Mesothelial cell of epicardium (in vitro differentiated cells): ENCODE measurements around the gene KCNMB2. TPM values are rescaled to one million over a fixed set of nuclear protein-coding genes. Genes with fewer than 3 reads are reported as not detected.

ENCODE experiments used
- DNase-seq, 2 experiments: peaks; one replicate each; pipeline ENCODE4 v3.0.0; 2021; ENCODE audit warnings: low spot score in 2 of 2; ENCODE audit not compliant: unreplicated experiment in 2 of 2
- H3K27ac Mint-ChIP-seq: 2 replicates; pipeline ENCODE4 v1.8.0; 2021; ENCODE audit warnings: mixed read lengths
- H3K27me3 Mint-ChIP-seq: 2 replicates; pipeline ENCODE4 v1.8.0; 2021; ENCODE audit warnings: low read depth, mixed read lengths
- H3K36me3 Mint-ChIP-seq: 2 replicates; pipeline ENCODE4 v1.8.0; 2021; ENCODE audit warnings: mixed read lengths
- H3K4me1 Mint-ChIP-seq: 2 replicates; pipeline ENCODE4 v1.8.0; 2021; ENCODE audit warnings: mixed read lengths
- H3K4me3 Mint-ChIP-seq: 2 replicates; pipeline ENCODE4 v1.8.0; 2021; ENCODE audit warnings: mild to moderate bottlenecking, moderate library complexity, mixed read lengths
- H3K9me3 Mint-ChIP-seq: 2 replicates; pipeline ENCODE4 v1.8.0; 2021; ENCODE audit warnings: mixed read lengths
- CTCF ChIP-seq: fragments of 200-600 bp; sonication (generic); IDR thresholded peaks from one replicate; pipeline ENCODE4 v1.5.0; 2021; ENCODE audit warnings: antibody characterized with exemption; ENCODE audit not compliant: unreplicated experiment
- total RNA-seq: library from RNA; stranded (reverse); gene quantifications from 3 replicates; pipeline ENCODE4 v1.2.1, GENCODE V29; 2021

KCNMB2 gene
- total RNA-seq, 1 donor from 2014 or later: 3.9 TPM

- no peak for TF ChIP-seq CTCF
- Mint-ChIP-seq H3K4me3 (no peak overlapping the region), H3K9me3 (peaks cover 9% of the 10 kb centered on the region), H3K36me3 (peaks cover 5% of the 10 kb centered on the region), H3K27me3 (no peaks in the 10 kb centered on the region), H3K27ac (no peak overlapping the region), H3K4me1 (peaks cover 13% of the 10 kb centered on the region)
- no peak for DNase-seq
Observed at GRCh38 chr3:178827285-178827856, 291.1 kb downstream of the KCNMB2 start.

GRCh38 chr3:178833695-178834094 lies 297.5 kb downstream of the KCNMB2 start:
- TF ChIP-seq CTCF: no peak
- Mint-ChIP-seq H3K4me1 (no peaks in the 10 kb centered on the region), H3K27me3 (no peaks in the 10 kb centered on the region), H3K9me3 (peaks cover 9% of the 10 kb centered on the region), H3K4me3 (no peak overlapping the region), H3K27ac (no peak overlapping the region), H3K36me3 (peaks cover 5% of the 10 kb centered on the region)
- no peak for DNase-seq

- H3K27me3 Mint-ChIP-seq: no peaks in the 10 kb centered on the region
- H3K27ac Mint-ChIP-seq: no peak overlapping the region
- DNase-seq: no peak
- H3K4me3 Mint-ChIP-seq: no peak overlapping the region
- peaks cover 19% of the 10 kb centered on the region for H3K9me3 Mint-ChIP-seq
- TF ChIP-seq CTCF: no peak
- peaks cover 9% of the 10 kb centered on the region for H3K36me3 Mint-ChIP-seq
- no peaks in the 10 kb centered on the region for H3K4me1 Mint-ChIP-seq
Observed at GRCh38 chr3:178835033-178835432, 298.8 kb downstream of the KCNMB2 start.

- H3K27ac Mint-ChIP-seq: no peak overlapping the region
- H3K4me3 Mint-ChIP-seq: no peak overlapping the region
- H3K36me3 Mint-ChIP-seq: peaks cover 12% of the 10 kb centered on the region
- H3K9me3 Mint-ChIP-seq: peaks cover 28% of the 10 kb centered on the region
- TF ChIP-seq CTCF: no peak
- no peaks in the 10 kb centered on the region for H3K27me3 Mint-ChIP-seq
- no peaks in the 10 kb centered on the region for H3K4me1 Mint-ChIP-seq
- DNase-seq: no peak
Observed at GRCh38 chr3:178837512-178837911, 301.3 kb downstream of the KCNMB2 start.

- peaks cover 12% of the 10 kb centered on the region for H3K36me3 Mint-ChIP-seq
- H3K27me3 Mint-ChIP-seq: no peaks in the 10 kb centered on the region
- no peaks in the 10 kb centered on the region for H3K4me1 Mint-ChIP-seq
- H3K4me3 Mint-ChIP-seq: no peak overlapping the region
- no peak overlapping the region for H3K27ac Mint-ChIP-seq
- TF ChIP-seq CTCF: no peak
- H3K9me3 Mint-ChIP-seq: peaks cover 28% of the 10 kb centered on the region
- DNase-seq: no peak
Observed at GRCh38 chr3:178840586-178840985, 304.4 kb downstream of the KCNMB2 start.

GRCh38 chr3:178841011-178841410 lies 304.8 kb downstream of the KCNMB2 start:
- Mint-ChIP-seq H3K4me3 (no peak overlapping the region), H3K9me3 (peaks cover 28% of the 10 kb centered on the region), H3K27me3 (no peaks in the 10 kb centered on the region), H3K27ac (no peak overlapping the region), H3K36me3 (peaks cover 12% of the 10 kb centered on the region), H3K4me1 (no peaks in the 10 kb centered on the region)
- no peak for DNase-seq
- TF ChIP-seq CTCF: no peak
